GM12873 (cell line): Measurements from ENCODE around the gene ABI3.

Experiments
- CTCF ChIP-seq: IDR thresholded peaks from 2 replicates; pipeline ENCODE4 v1.5.1; 2012; ENCODE audit warnings: low read depth, mild to moderate bottlenecking, moderate library complexity, low read length, control low read depth; ENCODE audit not compliant: insufficient read depth; ENCODE audit errors: missing control alignments

Gene ABI3

GRCh38 chr17:49210158-49211029 lies at the start of gene ABI3, which contains the start of gene GNGT2:
Gene ABI3, plus strand, starts transcription at chr17:49210707. Its CDS starts 18 bp downstream, at chr17:49210725.
Gene GNGT2, minus strand, starts transcription at chr17:49210574. Its CDS starts 3,152 bp downstream, at chr17:49207422.
- TF ChIP-seq CTCF = no peak

- TF ChIP-seq CTCF = no peak
Measured at GRCh38 chr17:49162866-49163265, 47.6 kb upstream of the ABI3 start.

- no peak for TF ChIP-seq CTCF
Measured at GRCh38 chr17:49165143-49165542, 45.4 kb upstream of the ABI3 start.

- TF ChIP-seq CTCF = no peak
Measured at GRCh38 chr17:49168706-49169105, 41.8 kb upstream of the ABI3 start.

GRCh38 chr17:49170216-49170615 lies 40.3 kb upstream of the ABI3 start:
- no peak for TF ChIP-seq CTCF

GRCh38 chr17:49180303-49180702 lies 30.2 kb upstream of the ABI3 start:
- peak; percentile 89 for TF ChIP-seq CTCF

GRCh38 chr17:49180998-49181635 lies 29.4 kb upstream of the ABI3 start:
- no peak for TF ChIP-seq CTCF
